AG10803 (cell line): ENCODE measurements around the gene MAP1LC3C.
A peak's percentile ranks its signal among the peaks of the same experiment; 100 is the strongest.

Experiments used
- DNase-seq: peaks from one replicate; pipeline ENCODE4 v3.0.0; 2010; ENCODE audit warnings: low read depth
- H3K4me3 ChIP-seq: 2 replicates; pipeline ENCODE4 v1.5.1; 2011; ENCODE audit warnings: mild to moderate bottlenecking, low read length, control low read depth
- CTCF ChIP-seq: conservative IDR thresholded peaks from 2 replicates; pipeline ENCODE4 v1.5.1; 2011; ENCODE audit warnings: mild to moderate bottlenecking, low read length, control low read depth, inconsistent platforms

Gene MAP1LC3C

GRCh38 chr1:241950390-241950789, 48.5 kb downstream of the MAP1LC3C start:
- no peak for TF ChIP-seq CTCF
- DNase-seq = peak; percentile 91

GRCh38 chr1:241947354-241947753, 51.5 kb downstream of the MAP1LC3C start:
- TF ChIP-seq CTCF = no peak
- no peak for DNase-seq

More at GRCh38 chr1:241950390-241950789, 48.5 kb downstream of the MAP1LC3C start:
- H3K4me3 ChIP-seq = no peak overlapping the region

More at GRCh38 chr1:241947354-241947753, 51.5 kb downstream of the MAP1LC3C start:
- H3K4me3 ChIP-seq = no peak overlapping the region
